HG03103 (cell line): ENCODE measurements around the gene LTN1.
"Not testable (repeated sequence)": the region's sequence is repeated elsewhere in the genome, so short reads cannot be mapped to it uniquely, and the experiment has no call there.

Source experiments
- ATAC-seq: cut with Tn5 transposase; IDR thresholded peaks from one replicate; pipeline ENCODE4 v1.9.1; 2021; ENCODE audit warnings: low read depth; ENCODE audit not compliant: unreplicated experiment

The LTN1 gene

GRCh38 chr21:28936036-28936435, 56.6 kb downstream of the LTN1 start:
- no peak for ATAC-seq

- no peak for ATAC-seq
Measured at GRCh38 chr21:28932717-28933116, 60.0 kb downstream of the LTN1 start.

GRCh38 chr21:28931708-28932372, 60.8 kb downstream of the LTN1 start:
- not testable (repeated sequence) for ATAC-seq

GRCh38 chr21:28928578-28929420, 63.9 kb downstream of the LTN1 start:
- ATAC-seq, result no peak

- no peak for ATAC-seq
Measured at GRCh38 chr21:28927130-28927529, 65.5 kb downstream of the LTN1 start.

GRCh38 chr21:28923439-28923975, 69.2 kb downstream of the LTN1 start:
- ATAC-seq, result no peak

GRCh38 chr21:28922368-28922767, 70.3 kb downstream of the LTN1 start:
- ATAC-seq, result no peak

GRCh38 chr21:28916150-28916893, 76.4 kb downstream of the LTN1 start:
- no peak for ATAC-seq

- no peak for ATAC-seq
Measured at GRCh38 chr21:28913071-28913470, 79.6 kb downstream of the LTN1 start.

GRCh38 chr21:28910280-28910887, 82.3 kb downstream of the LTN1 start:
- no peak for ATAC-seq

- ATAC-seq, result no peak
Measured at GRCh38 chr21:28908351-28908750, 84.3 kb downstream of the LTN1 start.

GRCh38 chr21:28906841-28907240, 85.8 kb downstream of the LTN1 start:
- no peak for ATAC-seq

- no peak for ATAC-seq
Measured at GRCh38 chr21:28906236-28906635, 86.4 kb downstream of the LTN1 start.

GRCh38 chr21:28904961-28905435, 87.7 kb downstream of the LTN1 start:
- no peak for ATAC-seq

- no peak for ATAC-seq
Measured at GRCh38 chr21:28903448-28903847, 89.2 kb downstream of the LTN1 start.

GRCh38 chr21:28900481-28900880, 92.2 kb downstream of the LTN1 start:
- ATAC-seq, result no peak

GRCh38 chr21:28899744-28900143, 92.9 kb downstream of the LTN1 start:
- no peak for ATAC-seq

GRCh38 chr21:28899220-28899619, 93.5 kb downstream of the LTN1 start:
- no peak for ATAC-seq

GRCh38 chr21:28893687-28894086, 99.0 kb downstream of the LTN1 start:
- ATAC-seq, result no peak
